ENCODE measurements around the gene FANCD2OS. TPM values are rescaled to one million over a fixed set of nuclear protein-coding genes. Genes with fewer than 3 reads are reported as not detected.
A peak's percentile ranks its signal among the peaks of the same experiment; 100 is the strongest.

FANCD2OS gene
- total RNA-seq, 1 experiment from 2014 or later = not detected

DNA sequence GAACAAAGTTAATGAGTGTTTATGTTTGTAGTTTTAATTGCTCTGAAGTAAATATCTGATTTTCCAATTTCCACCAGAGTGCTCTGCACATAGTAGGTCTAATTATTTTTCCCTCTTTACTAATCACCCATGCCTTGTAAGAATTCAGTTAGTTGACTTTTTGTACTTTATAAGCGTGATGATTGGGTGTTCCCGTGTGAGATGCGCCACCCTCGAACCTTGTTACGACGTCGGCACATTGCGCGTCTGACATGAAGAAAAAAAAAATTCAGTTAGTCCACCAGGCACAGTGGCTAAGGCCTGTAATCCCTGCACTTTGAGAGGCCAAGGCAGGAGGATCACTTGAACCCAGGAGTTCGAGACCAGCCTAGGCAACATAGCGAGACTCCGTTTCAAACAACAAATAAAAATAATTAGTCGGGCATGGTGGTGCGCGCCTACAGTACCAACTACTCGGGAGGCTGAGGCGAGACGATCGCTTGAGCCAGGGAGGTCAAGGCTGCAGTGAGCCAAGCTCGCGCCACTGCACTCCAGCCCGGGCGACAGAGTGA, 33.0 kb upstream of the FANCD2OS start:
- Histone ChIP-seq H4K8ac (replicated peaks; ENCODE audit: insufficient read length, low read depth, low read length) (no peak overlapping the region), H4K20me1 (ENCODE audit: control insufficient read depth, insufficient read depth, insufficient read length) (no peaks in the 10 kb centered on the region), H2AFZ (ENCODE audit: low read length) (no peak overlapping the region), H2BK15ac (ENCODE audit: low read depth, low read length) (no peak overlapping the region), H4K91ac (ENCODE audit: insufficient read length, low read depth, low read length) (no peak overlapping the region), H3K23ac (ENCODE audit: insufficient read length, low read depth, low read length) (no peak overlapping the region), H2AK5ac (ENCODE audit: insufficient read length, low read length) (no peak overlapping the region), H3K9ac (ENCODE audit: extremely low read depth, insufficient read length, low read length) (no peak overlapping the region), H4K5ac (ENCODE audit: insufficient read length, low read depth, low read length) (no peak overlapping the region), H3K27me3 (ENCODE audit: insufficient read depth, low read length) (no peaks in the 10 kb centered on the region), H3K27ac (ENCODE audit: insufficient read length, low read depth, low read length) (no peak overlapping the region), H2BK120ac (ENCODE audit: low read depth, low read length, poor library complexity, severe bottlenecking) (no peak overlapping the region), H2BK12ac (ENCODE audit: insufficient read length, low read depth, low read length) (no peak overlapping the region), H3K9me3 (ENCODE audit: control insufficient read depth, low read depth, low read length) (no peaks in the 10 kb centered on the region), H3K4ac (ENCODE audit: low read depth, low read length) (no peak overlapping the region), H3K79me2 (ENCODE audit: insufficient read depth, low read length) (peaks cover 10% of the 10 kb centered on the region; the same call in 1 of the 2 replicates), H2BK5ac (ENCODE audit: insufficient read length, low read length) (no peak overlapping the region), H3K79me1 (ENCODE audit: insufficient read depth, low read depth, low read length, poor library complexity, severe bottlenecking) (no peaks in the 10 kb centered on the region), H3K4me1 (ENCODE audit: insufficient read depth, low read length) (peaks cover 2% of the 10 kb centered on the region; the same call in 1 of the 2 replicates), H3K14ac (ENCODE audit: insufficient read depth, low read length) (no peak overlapping the region), H2BK20ac (ENCODE audit: low read depth, low read length, poor library complexity, severe bottlenecking) (no peak overlapping the region), H3K4me2 (ENCODE audit: insufficient read depth, insufficient read length, low read length) (no peak overlapping the region), H3T11ph (ENCODE audit: low read length) (no peak overlapping the region), H3K23me2 (ENCODE audit: insufficient read length, low read depth, low read length, poor library complexity, severe bottlenecking) (peaks cover 3% of the 10 kb centered on the region), H3K18ac (ENCODE audit: insufficient read length, low read depth, low read length) (no peak overlapping the region), H3K56ac (ENCODE audit: insufficient read length, low read depth, low read length) (no peak overlapping the region)
- Mint-ChIP-seq H3K36me3 (ENCODE audit: insufficient read depth in 1 of 3, low read depth in 3 of 3) (peaks cover 11 to 25% (median 13%) of the 10 kb centered on the region in 3 experiments), H3K9me3 (peaks cover 0 to under 1% of the 10 kb centered on the region in 2 experiments; a peak in 3 of 5 replicates), H3K27me3 (ENCODE audit: low read depth) (no peaks in the 10 kb centered on the region; the same call in 1 of the 2 replicates), H3K4me1 (peaks cover 12 to 16% of the 10 kb centered on the region in 2 experiments), H3K4me3 (peak overlapping the region; percentile 89 to 90), H3K27ac (no peak overlapping the region)
- DNase-seq = no peak
- no peak for TF ChIP-seq CTCF (conservative IDR thresholded peaks at IDR 0.05)
- WGBS (ENCODE audit: extremely low coverage, insufficient read length, low lambda C conversion rate) = no CpG with 5 or more reads among the region's 23 CpGs

Data from H9 (cell line).